Peyer's patch (tissue), 4 donors: Measurements from ENCODE around the gene PSMD13. TPM values are rescaled to one million over a fixed set of nuclear protein-coding genes. Genes with fewer than 3 reads are reported as not detected.

ENCODE experiments used
- DNase-seq, 3 donors: peaks; one replicate each; pipeline ENCODE4 v3.0.0-alpha.2; 2017 to 2019
- H3K27ac ChIP-seq, 4 donors: fragments of 200-600 bp; sonication (generic); one replicate each; pipeline ENCODE4 v1.5.1; 2016 to 2019
- H3K27me3 ChIP-seq, 2 donors: fragments of 200-600 bp; sonication (generic); one replicate each; pipeline ENCODE4 v1.5.1; 2019
- H3K36me3 ChIP-seq, 3 donors: fragments of 200-600 bp; sonication (generic); one replicate each; pipeline ENCODE4 v1.5.1; 2016 to 2019
- H3K4me1 ChIP-seq, 4 donors: fragments of 200-600 bp; sonication (generic); one replicate each; pipeline ENCODE4 v1.5.1; 2016 to 2019
- H3K4me3 ChIP-seq, 4 donors: fragments of 200-600 bp; sonication (generic); 1 replicate in 3 of 4; 2 replicates in 1 of 4; pipeline ENCODE4 v1.5.1; 2016 to 2019; ENCODE audit warnings: mild to moderate bottlenecking in 1 of 4
- H3K9me3 ChIP-seq, 4 donors: fragments of 200-600 bp; sonication (generic); one replicate each; pipeline ENCODE4 v1.5.1; 2016 to 2019; ENCODE audit warnings: mild to moderate bottlenecking in 1 of 4
- POLR2A ChIP-seq, 2 donors: fragments of 450-650 bp; IDR thresholded peaks; one replicate each; pipeline ENCODE4 v1.5.1; 2017; ENCODE audit warnings: antibody characterized with exemption in 2 of 2, mild to moderate bottlenecking in 2 of 2, moderate library complexity in 2 of 2
- total RNA-seq, 4 donors: library from RNA; depleted of rRNA; stranded (reverse); fragments of >200 nt; gene quantifications; one replicate each; pipeline ENCODE4 v1.1.0, GENCODE V29; 2016
- TF ChIP-seq, protein P1 (sequence below), 6 experiments: fragments of 450-650 bp in 4 of 6; fragments of 200-600 bp in 2 of 6; sonication (generic) in 1 of 6; IDR thresholded peaks; one replicate each; pipeline ENCODE4 v1.5.1; 2017 to 2019; ENCODE audit warnings: antibody characterized with exemption in 6 of 6, mild to moderate bottlenecking in 3 of 6, moderate library complexity in 1 of 6

The PSMD13 gene
- total RNA-seq, 4 donors from 2014 or later, result 74.5 to 125 (median 96.9) TPM

DNA sequence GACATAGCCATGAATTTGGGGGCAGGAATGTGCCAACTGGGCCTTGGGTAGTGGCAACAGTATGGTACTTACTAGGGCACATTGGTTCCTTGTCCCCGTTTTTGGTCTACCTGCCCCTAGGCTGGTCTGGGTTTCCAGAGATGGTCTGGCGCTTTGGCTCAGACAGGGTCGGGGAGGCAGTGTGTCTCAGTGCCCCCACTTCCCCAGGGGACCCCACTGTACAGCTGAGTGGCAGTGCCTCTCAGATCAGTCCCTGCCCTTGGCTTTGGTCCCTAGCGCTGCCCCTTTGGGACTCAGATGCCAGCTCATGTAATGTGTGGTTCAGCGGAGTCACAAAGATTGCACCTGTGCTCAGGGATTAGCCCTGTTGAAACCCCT, 26.0 kb upstream of the PSMD13 start:
- no peak for TF ChIP-seq POLR2A (IDR thresholded peaks at IDR 0.05)
- TF ChIP-seq, protein P1, sequence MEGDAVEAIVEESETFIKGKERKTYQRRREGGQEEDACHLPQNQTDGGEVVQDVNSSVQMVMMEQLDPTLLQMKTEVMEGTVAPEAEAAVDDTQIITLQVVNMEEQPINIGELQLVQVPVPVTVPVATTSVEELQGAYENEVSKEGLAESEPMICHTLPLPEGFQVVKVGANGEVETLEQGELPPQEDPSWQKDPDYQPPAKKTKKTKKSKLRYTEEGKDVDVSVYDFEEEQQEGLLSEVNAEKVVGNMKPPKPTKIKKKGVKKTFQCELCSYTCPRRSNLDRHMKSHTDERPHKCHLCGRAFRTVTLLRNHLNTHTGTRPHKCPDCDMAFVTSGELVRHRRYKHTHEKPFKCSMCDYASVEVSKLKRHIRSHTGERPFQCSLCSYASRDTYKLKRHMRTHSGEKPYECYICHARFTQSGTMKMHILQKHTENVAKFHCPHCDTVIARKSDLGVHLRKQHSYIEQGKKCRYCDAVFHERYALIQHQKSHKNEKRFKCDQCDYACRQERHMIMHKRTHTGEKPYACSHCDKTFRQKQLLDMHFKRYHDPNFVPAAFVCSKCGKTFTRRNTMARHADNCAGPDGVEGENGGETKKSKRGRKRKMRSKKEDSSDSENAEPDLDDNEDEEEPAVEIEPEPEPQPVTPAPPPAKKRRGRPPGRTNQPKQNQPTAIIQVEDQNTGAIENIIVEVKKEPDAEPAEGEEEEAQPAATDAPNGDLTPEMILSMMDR (IDR thresholded peaks at IDR 0.05), result no peak
- Histone ChIP-seq H3K27ac (no peak overlapping the region), H3K27me3 (no peaks in the 10 kb centered on the region), H3K9me3 (no peaks in the 10 kb centered on the region), H3K4me1 (peaks cover 3 to 25% (median 13%) of the 10 kb centered on the region in 4 donors), H3K4me3 (no peak overlapping the region), H3K36me3 (peaks cover 0 to 65% (median 0%) of the 10 kb centered on the region in 3 donors)
- peak in 1 of 3 donors; percentile 42 for DNase-seq

- no peaks in the 10 kb centered on the region for H3K27me3 ChIP-seq
- peaks cover 3 to 20% (median 8%) of the 10 kb centered on the region in 4 donors for H3K4me1 ChIP-seq
- no peaks in the 10 kb centered on the region for H3K9me3 ChIP-seq
- DNase-seq, result peak in 1 of 3 donors; percentile 41
- H3K36me3 ChIP-seq, result peaks cover 0 to 70% (median 0%) of the 10 kb centered on the region in 3 donors
- TF ChIP-seq POLR2A (IDR thresholded peaks at IDR 0.05), result no peak
- TF ChIP-seq, protein P1 (IDR thresholded peaks at IDR 0.05), result no peak
- no peak overlapping the region for H3K4me3 ChIP-seq
- H3K27ac ChIP-seq, result no peak overlapping the region
Measured at GRCh38 chr11:211295-211694, 25.5 kb upstream of the PSMD13 start.

GRCh38 chr11:211741-212140, 25.0 kb upstream of the PSMD13 start:
- H3K4me3 ChIP-seq, result no peak overlapping the region
- TF ChIP-seq POLR2A (IDR thresholded peaks at IDR 0.05), result no peak
- TF ChIP-seq, protein P1 (IDR thresholded peaks at IDR 0.05), result no peak
- peak in 1 of 3 donors; percentile 30 for DNase-seq
- no peak overlapping the region for H3K27ac ChIP-seq
- H3K27me3 ChIP-seq, result no peaks in the 10 kb centered on the region
- H3K9me3 ChIP-seq, result no peaks in the 10 kb centered on the region
- H3K36me3 ChIP-seq, result peaks cover 0 to 74% (median 0%) of the 10 kb centered on the region in 3 donors
- H3K4me1 ChIP-seq, result peaks cover 3 to 18% (median 7%) of the 10 kb centered on the region in 4 donors

DNA sequence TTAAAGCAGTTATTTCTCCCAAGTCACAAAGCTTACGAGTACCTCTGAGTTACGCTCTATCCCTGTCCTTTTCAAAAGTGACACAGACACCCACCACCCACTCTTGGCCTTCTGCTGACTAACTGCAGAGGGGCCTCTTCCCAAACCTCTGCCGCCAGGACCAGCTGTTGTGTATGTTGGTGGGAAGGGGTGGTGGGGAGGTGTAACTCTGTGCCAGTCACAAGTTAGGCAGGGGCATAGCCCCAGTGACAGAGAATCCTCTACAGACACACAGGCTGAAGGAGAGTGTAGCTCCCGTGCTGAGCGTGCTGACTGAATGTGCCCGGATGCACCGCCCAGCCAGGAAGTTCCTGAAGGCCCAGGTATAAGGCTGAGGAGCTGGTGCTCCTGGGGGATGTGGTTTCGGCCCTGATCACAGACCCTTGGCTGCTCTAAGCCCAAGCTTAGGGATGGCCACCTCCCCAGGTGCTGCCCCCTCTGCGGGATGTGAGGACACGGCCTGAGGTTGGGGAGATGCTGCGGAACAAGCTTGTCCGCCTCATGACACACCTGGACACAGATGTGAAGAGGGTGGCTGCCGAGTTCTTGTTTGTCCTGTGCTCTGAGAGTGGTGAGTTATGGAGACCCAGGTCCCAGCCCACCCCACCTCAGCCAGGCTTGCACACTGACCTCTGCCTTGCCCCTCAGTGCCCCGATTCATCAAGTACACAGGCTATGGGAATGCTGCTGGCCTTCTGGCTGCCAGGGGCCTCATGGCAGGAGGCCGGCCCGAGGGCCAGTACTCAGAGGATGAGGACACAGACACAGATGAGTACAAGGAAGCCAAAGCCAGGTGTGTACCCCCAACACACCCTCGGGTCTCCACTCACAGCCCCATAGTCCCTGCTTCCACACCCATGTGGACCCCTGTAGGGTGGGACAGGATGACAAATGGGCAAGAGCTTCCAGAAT, 24.4 kb upstream of the PSMD13 start:
- Histone ChIP-seq H3K36me3 (peaks cover 0 to 74% (median 0%) of the 10 kb centered on the region in 3 donors), H3K9me3 (no peaks in the 10 kb centered on the region), H3K4me1 (peaks cover 3 to 18% (median 7%) of the 10 kb centered on the region in 4 donors), H3K4me3 (no peak overlapping the region), H3K27ac (no peak overlapping the region), H3K27me3 (no peaks in the 10 kb centered on the region)
- TF ChIP-seq, protein P1 (IDR thresholded peaks at IDR 0.05), result no peak
- no peak for TF ChIP-seq POLR2A (IDR thresholded peaks at IDR 0.05)
- peak in 1 of 3 donors; percentile 42 for DNase-seq

- Histone ChIP-seq H3K4me1 (peaks cover 3 to 18% (median 7%) of the 10 kb centered on the region in 4 donors), H3K27me3 (no peaks in the 10 kb centered on the region), H3K27ac (no peak overlapping the region), H3K9me3 (no peaks in the 10 kb centered on the region), H3K4me3 (no peak overlapping the region), H3K36me3 (peaks cover 0 to 74% (median 0%) of the 10 kb centered on the region in 3 donors)
- DNase-seq, result peak in 1 of 3 donors; percentile 33
- TF ChIP-seq, protein P1 (IDR thresholded peaks at IDR 0.05), result no peak
Measured at GRCh38 chr11:213111-213510, 23.7 kb upstream of the PSMD13 start.
